H9 (cell line): ENCODE measurements around the gene CCDC38. TPM values are rescaled to one million over a fixed set of nuclear protein-coding genes. Genes with fewer than 3 reads are reported as not detected.

ENCODE experiments used
- DNase-seq: peaks from one replicate; pipeline ENCODE4 v3.0.0-alpha.2; 2017
- H2AFZ ChIP-seq: one replicate; pipeline ENCODE4 v1.6.1; 2013; ENCODE audit warnings: mild to moderate bottlenecking, low read length, control low read depth, moderate library complexity
- H2AK5ac ChIP-seq: 2 replicates; pipeline ENCODE4 v1.6.1; 2013; ENCODE audit warnings: low read length, control low read depth, mixed read lengths; ENCODE audit not compliant: insufficient read length
- H2BK120ac ChIP-seq: one replicate; pipeline ENCODE4 v1.6.1; 2013; ENCODE audit warnings: low read depth, mild to moderate bottlenecking, low read length, control low read depth, inconsistent platforms; ENCODE audit not compliant: poor library complexity, severe bottlenecking
- H2BK12ac ChIP-seq: 2 replicates; pipeline ENCODE4 v1.6.1; 2013; ENCODE audit warnings: low read length, control low read depth, mixed read lengths, low read depth; ENCODE audit not compliant: insufficient read length
- H2BK15ac ChIP-seq: 2 replicates; pipeline ENCODE4 v1.6.1; 2013; ENCODE audit warnings: low read depth, low read length, control low read depth
- H2BK20ac ChIP-seq: one replicate; pipeline ENCODE4 v1.6.1; 2013; ENCODE audit warnings: low read depth, mild to moderate bottlenecking, low read length, control low read depth, inconsistent platforms; ENCODE audit not compliant: poor library complexity, severe bottlenecking
- H2BK5ac ChIP-seq: 2 replicates; pipeline ENCODE4 v1.6.1; 2013; ENCODE audit warnings: low read length, control low read depth, mixed read lengths; ENCODE audit not compliant: insufficient read length
- H3K14ac ChIP-seq: 2 replicates; pipeline ENCODE4 v1.6.1; 2013; ENCODE audit warnings: low read length, control low read depth; ENCODE audit not compliant: insufficient read depth
- H3K18ac ChIP-seq: 2 replicates; pipeline ENCODE4 v1.6.1; 2013; ENCODE audit warnings: low read depth, mild to moderate bottlenecking, mixed read lengths, low read length, control low read depth; ENCODE audit not compliant: insufficient read length
- H3K23ac ChIP-seq: 2 replicates; pipeline ENCODE4 v1.6.1; 2013; ENCODE audit warnings: low read length, control low read depth, mixed read lengths, low read depth; ENCODE audit not compliant: insufficient read length
- H3K23me2 ChIP-seq: 2 replicates; pipeline ENCODE4 v1.6.1; 2013; ENCODE audit warnings: low read depth, mild to moderate bottlenecking, mixed read lengths, low read length, control low read depth; ENCODE audit not compliant: insufficient read length, poor library complexity, severe bottlenecking
- H3K27ac ChIP-seq: 2 replicates; pipeline ENCODE4 v1.5.1; 2013; ENCODE audit warnings: low read length, control low read depth, mixed read lengths, low read depth; ENCODE audit not compliant: insufficient read length
- H3K27me3 ChIP-seq: 2 replicates; pipeline ENCODE4 v1.6.1; 2013; ENCODE audit warnings: low read length, control low read depth, inconsistent platforms; ENCODE audit not compliant: insufficient read depth
- H3K4ac ChIP-seq: 2 replicates; pipeline ENCODE4 v1.6.1; 2013; ENCODE audit warnings: low read depth, mild to moderate bottlenecking, control low read depth, inconsistent platforms, low read length, moderate library complexity
- H3K4me1 ChIP-seq: 2 replicates; pipeline ENCODE4 v1.6.1; 2013; ENCODE audit warnings: low read length, control low read depth, inconsistent platforms; ENCODE audit not compliant: insufficient read depth
- H3K4me2 ChIP-seq: 2 replicates; pipeline ENCODE4 v1.6.1; 2013; ENCODE audit warnings: low read length, control low read depth, mixed read lengths; ENCODE audit not compliant: insufficient read length, insufficient read depth
- H3K56ac ChIP-seq: 2 replicates; pipeline ENCODE4 v1.6.1; 2013; ENCODE audit warnings: low read depth, mild to moderate bottlenecking, mixed read lengths, low read length, control low read depth; ENCODE audit not compliant: insufficient read length
- H3K79me1 ChIP-seq: 2 replicates; pipeline ENCODE4 v1.6.1; 2013; ENCODE audit warnings: low read depth, mild to moderate bottlenecking, moderate library complexity, low read length, control low read depth, inconsistent platforms; ENCODE audit not compliant: insufficient read depth, poor library complexity, severe bottlenecking
- H3K79me2 ChIP-seq: 2 replicates; pipeline ENCODE4 v1.6.1; 2013; ENCODE audit warnings: low read length, control low read depth, inconsistent platforms; ENCODE audit not compliant: insufficient read depth
- H3K9ac ChIP-seq: 2 replicates; pipeline ENCODE4 v1.6.1; 2013; ENCODE audit warnings: low read length, control low read depth, mixed read lengths; ENCODE audit not compliant: insufficient read length; ENCODE audit errors: extremely low read depth
- H3K9me3 ChIP-seq: one replicate; pipeline ENCODE4 v1.6.1; 2013; ENCODE audit warnings: low read depth, low read length, inconsistent platforms; ENCODE audit not compliant: control insufficient read depth
- H3T11ph ChIP-seq: one replicate; pipeline ENCODE4 v1.6.1; 2013; ENCODE audit warnings: mild to moderate bottlenecking, low read length, control low read depth, inconsistent platforms
- H4K20me1 ChIP-seq: one replicate; pipeline ENCODE4 v1.6.1; 2013; ENCODE audit not compliant: control insufficient read depth, insufficient read length, insufficient read depth
- H4K5ac ChIP-seq: 2 replicates; pipeline ENCODE4 v1.6.1; 2013; ENCODE audit warnings: low read depth, mild to moderate bottlenecking, mixed read lengths, low read length, control low read depth; ENCODE audit not compliant: insufficient read length
- H4K8ac ChIP-seq: replicated peaks from 2 replicates; pipeline ENCODE4 v1.6.1; 2013; ENCODE audit warnings: low read length, control low read depth, mixed read lengths, low read depth; ENCODE audit not compliant: insufficient read length
- H4K91ac ChIP-seq: 2 replicates; pipeline ENCODE4 v1.6.1; 2013; ENCODE audit warnings: low read depth, mild to moderate bottlenecking, moderate library complexity, mixed read lengths, low read length, control low read depth; ENCODE audit not compliant: insufficient read length
- H3K27ac Mint-ChIP-seq, 3 experiments: 2 replicates in 2 of 3; 3 replicates in 1 of 3; pipeline ENCODE4 v1.8.0; 2020 to 2021; ENCODE audit warnings: mixed read lengths in 3 of 3, mild to moderate bottlenecking in 1 of 3, moderate library complexity in 1 of 3
- H3K27me3 Mint-ChIP-seq: 2 replicates; pipeline ENCODE4 v1.8.0; 2021; ENCODE audit warnings: low read depth, mild to moderate bottlenecking, moderate library complexity, mixed read lengths
- H3K36me3 Mint-ChIP-seq, 3 experiments: 2 replicates in 2 of 3; 3 replicates in 1 of 3; pipeline ENCODE4 v1.8.0; 2020 to 2021; ENCODE audit warnings: low read depth in 3 of 3, mixed read lengths in 3 of 3; ENCODE audit not compliant: insufficient read depth in 1 of 3
- H3K4me1 Mint-ChIP-seq, 2 experiments: 2 replicates each; pipeline ENCODE4 v1.8.0; 2020; ENCODE audit warnings: mixed read lengths in 2 of 2
- H3K4me3 Mint-ChIP-seq, 2 experiments: 2 replicates in 1 of 2; 3 replicates in 1 of 2; pipeline ENCODE4 v1.8.0; 2020 to 2021; ENCODE audit warnings: mild to moderate bottlenecking in 2 of 2, mixed read lengths in 2 of 2, moderate library complexity in 1 of 2
- H3K9me3 Mint-ChIP-seq, 2 experiments: 2 replicates in 1 of 2; 3 replicates in 1 of 2; pipeline ENCODE4 v1.8.0; 2020; ENCODE audit warnings: mild to moderate bottlenecking in 2 of 2, mixed read lengths in 2 of 2, moderate library complexity in 1 of 2
- WGBS: extraction: QIAGEN DNeasy Blood & Tissue Kit; methylation state at CpG from one replicate; pipeline ENCODE4 v1.1.7; 2013; ENCODE audit warnings: missing lambda C conversion rate, low lambda C conversion rate, mixed read lengths; ENCODE audit not compliant: insufficient read length; ENCODE audit errors: extremely low coverage; 5-methylcytosine and 5-hydroxymethylcytosine counted together
- total RNA-seq: library from RNA; stranded (reverse); gene quantifications from 2 replicates; pipeline ENCODE4 v1.2.1, GENCODE V29; 2021
- TF ChIP-seq, protein P1 (sequence below): fragments of 200-600 bp; sonication (generic); conservative IDR thresholded peaks from 3 replicates; pipeline ENCODE4 v1.8.0; 2021; ENCODE audit warnings: antibody characterized with exemption, mild to moderate bottlenecking

The CCDC38 gene
- total RNA-seq, 1 experiment from 2014 or later, result not detected

DNA sequence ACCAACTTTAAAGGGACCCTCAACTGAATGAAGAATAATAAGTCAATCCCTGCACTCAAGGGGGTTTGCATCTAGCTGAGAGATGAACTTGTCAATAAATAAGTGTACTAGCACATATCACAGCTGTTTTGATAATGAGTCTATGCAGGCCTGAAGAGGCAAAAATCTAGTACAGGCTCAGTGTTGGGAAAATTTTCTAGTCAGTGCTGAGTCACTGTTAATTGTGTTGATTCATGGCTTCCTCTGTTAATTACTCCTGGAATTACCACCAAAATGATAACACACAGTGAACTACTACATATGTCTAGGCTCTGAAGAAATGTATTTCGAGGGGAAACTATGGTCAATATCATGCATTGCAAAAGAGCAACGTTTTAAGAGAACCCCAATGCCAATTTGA, 64.8 kb downstream of the CCDC38 start:
- Histone ChIP-seq H2BK120ac (no peak overlapping the region), H3K79me1 (no peaks in the 10 kb centered on the region), H3K4me1 (0 out of 2 replicates have a peak, but pooled peaks cover 2% of the 10 kb centered on the region), H3K18ac (no peak overlapping the region), H3K27me3 (no peaks in the 10 kb centered on the region), H3K9ac (no peak overlapping the region), H4K8ac (no peak overlapping the region), H3K9me3 (no peaks in the 10 kb centered on the region), H3K4me2 (no peak overlapping the region), H3K79me2 (no peaks in the 10 kb centered on the region), H2BK15ac (no peak overlapping the region), H3K27ac (no peak overlapping the region), H2BK20ac (no peak overlapping the region), H3K23me2 (no peaks in the 10 kb centered on the region), H3K56ac (no peak overlapping the region), H4K91ac (no peak overlapping the region), H2AFZ (no peak overlapping the region), H3T11ph (no peak overlapping the region), H2BK5ac (no peak overlapping the region), H4K20me1 (no peaks in the 10 kb centered on the region), H4K5ac (no peak overlapping the region), H2BK12ac (no peak overlapping the region), H3K14ac (no peak overlapping the region), H3K4ac (no peak overlapping the region), H3K23ac (no peak overlapping the region), H2AK5ac (no peak overlapping the region)
- Mint-ChIP-seq H3K4me1 (peaks cover 16 to 21% of the 10 kb centered on the region in 2 experiments), H3K36me3 (peaks cover 2 to 9% (median 4%) of the 10 kb centered on the region in 3 experiments; a peak in 3 of 7 replicates), H3K27ac (no peak overlapping the region), H3K27me3 (no peaks in the 10 kb centered on the region), H3K9me3 (peaks cover 2 to 6% of the 10 kb centered on the region in 2 experiments; a peak in 4 of 5 replicates), H3K4me3 (no peak overlapping the region)
- TF ChIP-seq, protein P1, sequence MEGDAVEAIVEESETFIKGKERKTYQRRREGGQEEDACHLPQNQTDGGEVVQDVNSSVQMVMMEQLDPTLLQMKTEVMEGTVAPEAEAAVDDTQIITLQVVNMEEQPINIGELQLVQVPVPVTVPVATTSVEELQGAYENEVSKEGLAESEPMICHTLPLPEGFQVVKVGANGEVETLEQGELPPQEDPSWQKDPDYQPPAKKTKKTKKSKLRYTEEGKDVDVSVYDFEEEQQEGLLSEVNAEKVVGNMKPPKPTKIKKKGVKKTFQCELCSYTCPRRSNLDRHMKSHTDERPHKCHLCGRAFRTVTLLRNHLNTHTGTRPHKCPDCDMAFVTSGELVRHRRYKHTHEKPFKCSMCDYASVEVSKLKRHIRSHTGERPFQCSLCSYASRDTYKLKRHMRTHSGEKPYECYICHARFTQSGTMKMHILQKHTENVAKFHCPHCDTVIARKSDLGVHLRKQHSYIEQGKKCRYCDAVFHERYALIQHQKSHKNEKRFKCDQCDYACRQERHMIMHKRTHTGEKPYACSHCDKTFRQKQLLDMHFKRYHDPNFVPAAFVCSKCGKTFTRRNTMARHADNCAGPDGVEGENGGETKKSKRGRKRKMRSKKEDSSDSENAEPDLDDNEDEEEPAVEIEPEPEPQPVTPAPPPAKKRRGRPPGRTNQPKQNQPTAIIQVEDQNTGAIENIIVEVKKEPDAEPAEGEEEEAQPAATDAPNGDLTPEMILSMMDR, result no peak
- no CpG with 5 or more reads among the region's 2 CpGs for WGBS
- no peak for DNase-seq
